Hematopoietic multipotent progenitor cell treated with erythropoietin and hydrocortisone succinate and interleukin-3 and kit ligand, for 17 days (in vitro differentiated cells): ENCODE measurements around the gene CARD9.
"Not testable (repeated sequence)": the region's sequence is repeated elsewhere in the genome, so short reads cannot be mapped to it uniquely, and the experiment has no call there.

Experiments
- DNase-seq: peaks from one replicate; pipeline ENCODE4 v3.0.0-alpha.2; 2015; ENCODE audit warnings: low spot score

CARD9 gene

GRCh38 chr9:136322756-136323330, 50.6 kb downstream of the CARD9 start:
- DNase-seq: no peak

GRCh38 chr9:136321561-136321960, 51.9 kb downstream of the CARD9 start:
- no peak for DNase-seq

GRCh38 chr9:136320972-136321371, 52.5 kb downstream of the CARD9 start:
- DNase-seq: not testable (repeated sequence)

- not testable (repeated sequence) for DNase-seq
These were observed 53.5 kb downstream of the CARD9 start for GRCh38 chr9:136319955-136320354.

- not testable (repeated sequence) for DNase-seq
These were observed 54.2 kb downstream of the CARD9 start for GRCh38 chr9:136319244-136319643.

GRCh38 chr9:136318776-136319241, 54.7 kb downstream of the CARD9 start:
- no peak for DNase-seq

- DNase-seq: no peak
These were observed 55.2 kb downstream of the CARD9 start for GRCh38 chr9:136318111-136318775.

GRCh38 chr9:136317695-136318094, 55.8 kb downstream of the CARD9 start:
- no peak for DNase-seq

- no peak for DNase-seq
These were observed 56.4 kb downstream of the CARD9 start for GRCh38 chr9:136316896-136317676.

GRCh38 chr9:136316271-136316751, 57.2 kb downstream of the CARD9 start:
- no peak for DNase-seq

- DNase-seq: no peak
These were observed 58.5 kb downstream of the CARD9 start for GRCh38 chr9:136314944-136315343.

- DNase-seq: no peak
These were observed 59.4 kb downstream of the CARD9 start for GRCh38 chr9:136314056-136314416.
